IPS-11a (cell line): ENCODE data around the gene PRSS16.
"Not testable (repeated sequence)": the region's sequence is repeated elsewhere in the genome, so short reads cannot be mapped to it uniquely, and the experiment has no call there.

Experiments
- H3K4me3 ChIP-seq: one replicate; pipeline ENCODE4 v1.5.1; 2013; ENCODE audit warnings: low read depth, low read length, control low read depth

The PRSS16 gene

DNA sequence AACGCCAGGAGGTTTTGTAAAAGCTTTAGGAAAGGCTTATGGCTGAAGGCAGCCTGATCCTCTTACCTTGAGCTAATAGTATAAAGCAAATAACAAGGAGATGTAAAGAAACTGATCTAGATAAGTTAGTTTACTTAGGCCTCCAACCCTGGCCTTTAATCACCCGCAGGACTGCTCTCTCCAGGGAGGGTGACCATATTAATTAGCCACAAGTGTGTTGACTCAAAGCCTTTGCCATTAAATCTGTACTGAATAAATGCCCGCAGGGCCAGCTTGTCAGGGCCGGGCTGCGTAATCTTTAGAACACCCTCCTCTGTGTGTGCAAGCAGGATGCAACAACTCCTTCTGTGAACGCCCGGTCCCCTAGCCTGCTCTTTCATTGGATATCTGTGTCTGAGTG lies 6.1 kb upstream of the PRSS16 start:
- H3K4me3 ChIP-seq = no peak overlapping the region

DNA sequence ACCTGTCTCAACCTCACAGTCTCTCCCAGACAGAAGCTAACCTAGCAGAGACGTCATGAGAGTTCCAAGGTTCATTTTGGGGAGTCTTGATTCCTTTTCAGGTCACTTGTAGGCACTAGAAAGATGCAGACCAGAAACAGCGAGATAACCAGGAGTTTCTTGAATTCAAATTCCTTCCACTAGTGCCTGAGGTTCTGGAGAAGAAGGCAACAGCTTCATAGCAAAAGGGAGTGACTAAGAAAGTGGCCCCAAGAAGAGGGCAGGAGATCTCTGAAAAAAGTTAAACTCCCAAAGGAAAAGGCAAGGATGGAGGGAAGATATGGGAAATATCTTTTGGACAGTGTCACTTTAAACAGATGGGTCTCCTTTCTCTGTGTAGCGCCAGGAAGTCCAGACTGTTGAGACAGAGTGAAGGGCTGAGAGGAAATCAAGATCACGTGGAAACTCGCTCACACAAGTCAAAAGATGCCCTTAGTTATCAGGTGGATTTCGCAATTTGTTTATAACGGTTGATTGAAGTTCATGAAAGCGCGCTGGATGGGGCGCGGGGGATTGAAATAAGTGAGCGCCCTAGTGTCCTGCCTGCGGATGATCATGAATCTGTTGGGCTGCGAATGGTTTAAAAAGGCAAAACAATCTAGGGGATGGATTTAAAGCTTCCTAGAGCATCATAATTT lies 4.8 kb upstream of the PRSS16 start:
- no peak overlapping the region for H3K4me3 ChIP-seq

DNA sequence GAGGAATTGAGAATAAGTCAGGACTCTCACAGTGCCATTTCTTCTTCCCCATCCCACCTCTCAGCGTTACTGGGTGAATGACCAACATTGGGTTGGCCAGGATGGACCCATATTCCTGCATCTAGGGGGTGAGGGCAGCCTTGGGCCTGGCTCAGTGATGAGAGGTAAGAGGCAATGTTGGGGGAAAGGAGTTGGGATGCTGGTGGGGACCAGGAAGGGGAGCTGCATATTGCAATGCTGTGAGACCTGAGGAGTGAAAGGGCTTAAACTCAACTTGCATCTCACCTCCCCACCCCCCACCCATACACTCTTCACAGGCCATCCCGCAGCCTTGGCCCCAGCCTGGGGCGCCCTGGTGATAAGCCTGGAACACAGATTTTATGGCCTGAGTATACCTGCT lies 1.3 kb downstream of the PRSS16 start:
- H3K4me3 ChIP-seq = no peak overlapping the region

DNA sequence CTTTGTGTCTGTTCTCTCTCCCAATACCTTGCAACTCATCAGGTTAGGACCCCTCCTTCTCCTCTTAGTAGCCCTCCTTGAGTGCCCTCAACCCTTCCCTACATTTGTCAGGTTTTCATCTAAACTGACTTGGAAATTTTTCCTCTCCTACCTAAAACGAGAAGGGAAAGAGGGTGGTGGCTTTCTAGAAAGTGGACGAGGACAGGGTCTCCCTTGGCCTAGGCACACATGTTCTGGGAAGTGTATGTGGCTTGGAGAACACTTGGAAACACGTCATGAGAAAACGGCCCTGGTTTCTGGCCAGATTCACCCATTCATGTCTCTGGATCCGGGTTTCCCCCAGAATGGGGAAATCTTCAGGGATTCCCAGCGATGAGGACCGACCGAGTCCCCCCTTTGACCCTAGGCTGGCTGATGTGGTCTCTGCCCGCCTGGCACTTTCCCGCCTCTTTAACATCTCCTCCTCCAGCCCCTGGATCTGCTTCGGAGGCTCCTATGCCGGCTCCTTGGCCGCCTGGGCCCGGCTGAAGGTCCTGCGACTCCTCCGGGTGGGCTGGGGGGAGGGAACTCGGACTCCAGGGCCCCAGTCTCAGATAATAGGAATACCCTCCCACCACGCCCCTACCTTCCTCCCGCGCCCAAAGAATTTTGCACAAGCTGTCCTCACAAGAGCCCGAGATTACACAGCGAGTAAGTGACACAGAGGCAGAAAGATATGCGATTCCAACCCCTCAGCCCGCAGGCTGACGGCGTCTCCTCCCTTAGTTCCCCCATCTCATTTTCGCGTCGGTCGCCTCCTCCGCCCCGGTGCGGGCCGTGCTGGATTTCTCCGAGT lies 3.0 kb downstream of the PRSS16 start:
- peak overlapping the region; percentile 83 for H3K4me3 ChIP-seq

DNA sequence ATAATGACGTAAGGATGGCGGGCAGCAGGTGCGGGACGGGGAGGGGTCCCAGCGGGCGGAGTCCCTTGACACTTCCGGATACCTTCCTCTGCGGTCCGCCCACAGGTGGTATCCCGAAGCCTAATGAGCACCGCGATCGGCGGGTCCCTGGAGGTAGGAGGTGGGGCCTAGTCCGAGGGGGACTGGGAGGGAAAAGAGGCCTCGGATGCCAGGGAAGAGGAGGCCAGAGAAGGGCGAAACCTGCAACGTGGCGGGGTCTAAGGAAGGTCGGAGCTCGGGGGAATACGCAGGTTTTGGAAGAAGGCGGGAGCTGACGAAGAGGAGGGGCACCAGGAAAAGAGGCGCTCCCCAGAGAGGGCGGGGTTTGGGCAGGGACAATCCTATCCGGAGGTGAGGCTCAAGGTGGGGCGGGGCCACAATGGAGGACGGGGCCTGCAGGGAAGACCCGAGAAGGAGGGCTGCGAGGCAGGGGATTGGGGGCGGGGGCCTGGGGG lies 3.7 kb downstream of the PRSS16 start:
- H3K4me3 ChIP-seq = peak overlapping the region; percentile 83

DNA sequence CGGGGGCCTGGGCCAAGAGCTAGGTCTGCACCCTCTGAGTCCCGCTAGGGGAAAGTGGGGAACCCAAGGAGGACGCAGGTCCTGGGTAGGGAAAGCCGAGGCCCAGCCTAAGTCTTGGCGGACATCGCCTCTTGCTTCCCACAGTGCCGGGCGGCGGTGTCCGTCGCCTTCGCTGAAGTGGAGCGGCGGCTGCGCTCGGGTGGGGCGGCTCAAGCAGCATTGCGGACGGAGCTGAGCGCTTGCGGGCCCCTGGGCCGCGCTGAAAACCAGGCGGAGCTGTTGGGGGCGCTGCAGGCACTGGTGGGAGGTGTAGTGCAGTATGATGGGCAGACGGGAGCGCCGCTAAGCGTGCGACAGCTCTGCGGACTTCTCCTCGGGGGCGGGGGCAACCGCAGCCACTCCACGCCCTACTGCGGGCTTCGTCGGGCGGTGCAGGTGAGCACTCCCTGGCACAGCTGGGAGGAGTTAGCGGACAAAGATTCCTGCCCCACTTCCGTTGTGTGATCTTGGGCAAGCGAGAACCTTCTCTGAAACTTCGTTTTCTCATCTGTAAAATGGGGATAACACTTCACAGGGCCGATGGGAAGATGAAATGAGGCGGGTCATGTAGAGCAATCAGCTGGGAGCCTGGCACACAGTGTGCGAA lies 4.2 kb downstream of the PRSS16 start:
- peak overlapping the region; percentile 83 for H3K4me3 ChIP-seq

DNA sequence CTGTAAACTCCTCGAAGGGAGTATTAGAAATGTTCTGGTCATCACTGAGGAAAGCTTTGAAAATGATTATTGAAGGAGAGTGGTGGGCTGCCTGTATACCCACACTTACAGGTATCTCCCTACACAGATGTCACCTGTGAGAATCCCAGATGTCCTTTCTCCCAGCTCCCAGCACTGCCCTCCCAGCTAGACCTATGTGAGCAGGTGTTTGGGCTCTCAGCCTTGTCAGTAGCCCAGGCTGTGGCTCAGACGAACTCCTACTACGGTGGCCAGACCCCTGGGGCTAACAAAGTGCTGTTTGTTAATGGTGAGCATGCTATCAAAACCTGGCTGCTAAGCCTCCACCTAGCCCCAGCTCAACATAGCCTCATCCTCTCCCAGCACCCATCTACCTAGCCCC lies 7.1 kb downstream of the PRSS16 start:
- no peak overlapping the region for H3K4me3 ChIP-seq

DNA sequence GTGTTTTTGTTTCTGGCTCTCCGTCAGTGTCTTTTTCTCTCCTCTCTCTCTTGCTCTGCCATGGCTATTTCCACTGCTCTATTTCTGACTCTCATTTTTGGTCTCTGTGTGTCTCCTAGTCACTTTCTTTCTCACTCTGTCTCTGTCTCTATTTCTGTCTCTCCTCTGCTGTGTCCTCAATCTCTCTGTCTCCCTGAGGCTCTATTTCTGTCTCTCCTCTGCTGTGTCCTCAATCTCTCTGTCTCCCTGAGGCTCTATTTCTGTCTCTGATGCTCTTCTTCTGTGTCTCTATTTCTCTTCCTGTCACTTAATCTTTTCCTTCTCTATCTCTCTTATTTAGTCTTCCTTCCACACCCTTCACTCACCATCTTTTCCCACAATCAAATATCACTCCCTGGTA lies 8.4 kb downstream of the PRSS16 start:
- no peak overlapping the region for H3K4me3 ChIP-seq

DNA sequence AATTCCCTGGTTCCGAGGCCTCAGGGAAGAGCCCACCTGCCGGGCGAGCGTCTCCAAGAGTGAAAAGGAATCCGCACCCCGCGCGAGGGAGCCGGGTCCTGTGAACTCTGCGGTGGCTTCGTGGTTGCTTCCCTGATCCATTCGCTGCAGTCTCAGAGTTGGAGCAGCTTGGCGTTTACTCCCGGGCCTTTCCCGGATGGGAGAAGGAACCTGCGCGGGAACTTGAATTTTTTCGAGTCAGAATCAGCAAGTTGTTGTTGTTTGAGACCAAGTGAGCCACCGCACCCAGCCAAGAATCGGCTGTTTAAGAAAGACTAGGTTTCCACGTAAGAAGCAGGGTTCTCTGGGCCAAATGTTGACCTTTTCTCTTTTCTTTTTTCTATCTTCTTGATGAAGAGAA lies 12.9 kb downstream of the PRSS16 start:
- peak overlapping the region; percentile 62 for H3K4me3 ChIP-seq

DNA sequence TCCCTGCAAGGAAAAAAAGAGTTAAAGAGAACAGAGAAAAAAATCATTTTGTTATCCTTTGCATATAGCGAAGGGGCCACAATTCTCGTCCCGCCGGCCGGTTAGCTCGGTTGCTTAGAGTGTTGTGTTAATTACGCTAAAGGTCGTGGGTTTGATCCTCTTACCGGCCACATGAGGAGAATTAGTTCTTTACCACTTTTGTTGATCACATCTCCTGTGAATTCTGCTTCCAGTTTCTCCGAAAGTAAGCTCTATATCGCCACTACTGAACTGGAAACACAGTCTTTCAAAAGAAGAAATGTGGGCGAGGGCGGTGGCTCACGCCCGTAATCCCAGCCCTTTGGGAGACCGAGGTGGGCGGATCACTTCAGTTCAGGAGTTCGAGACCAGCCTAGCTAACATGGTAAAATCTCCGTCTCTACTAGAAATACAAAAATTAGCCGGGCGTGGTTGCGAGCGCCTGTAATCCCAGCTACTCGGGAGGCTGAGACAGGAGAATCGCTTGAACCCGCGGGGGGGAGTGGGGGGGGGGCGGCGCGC lies 13.4 kb downstream of the PRSS16 start:
- H3K4me3 ChIP-seq = peak overlapping the region; percentile 62

DNA sequence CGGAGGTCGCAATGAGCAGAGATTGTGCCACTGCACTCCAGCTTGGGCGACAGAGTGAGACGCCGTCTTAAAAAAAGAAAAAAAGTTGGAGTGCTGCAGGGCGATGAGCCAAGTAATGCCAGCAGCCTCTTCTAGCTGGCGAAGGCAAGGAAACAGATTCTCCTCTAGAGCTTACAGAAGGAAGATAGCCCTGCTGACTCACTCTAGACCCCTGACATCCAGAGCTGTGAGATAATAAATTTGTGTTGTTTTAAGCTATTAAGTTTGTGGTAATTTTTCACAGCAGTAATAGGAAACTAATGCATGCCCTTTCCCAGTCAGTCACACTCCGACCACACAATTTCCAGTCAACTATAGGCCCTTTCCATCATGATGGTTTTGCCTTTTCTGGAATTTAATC lies 16.4 kb downstream of the PRSS16 start:
- H3K4me3 ChIP-seq = no peak overlapping the region

DNA sequence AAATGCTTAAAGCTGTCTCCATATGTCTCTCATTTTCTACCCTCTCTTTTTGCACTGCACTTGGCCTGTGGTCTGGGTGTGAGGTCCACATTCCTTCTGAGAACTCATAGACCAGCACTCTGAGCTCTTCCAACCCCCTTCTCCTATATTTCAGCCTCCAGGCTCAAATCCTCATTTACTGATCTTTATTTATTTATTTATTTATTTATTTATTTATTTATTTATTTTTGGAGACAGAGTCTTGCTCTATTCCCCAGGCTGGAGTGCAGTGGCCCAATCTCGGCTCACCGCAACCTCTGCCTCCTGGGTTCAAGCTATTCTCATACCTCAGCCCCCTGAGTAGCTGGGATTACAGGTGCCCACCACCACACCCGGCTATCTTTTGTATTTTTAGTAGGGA lies 19.5 kb downstream of the PRSS16 start:
- not testable (repeated sequence) for H3K4me3 ChIP-seq

DNA sequence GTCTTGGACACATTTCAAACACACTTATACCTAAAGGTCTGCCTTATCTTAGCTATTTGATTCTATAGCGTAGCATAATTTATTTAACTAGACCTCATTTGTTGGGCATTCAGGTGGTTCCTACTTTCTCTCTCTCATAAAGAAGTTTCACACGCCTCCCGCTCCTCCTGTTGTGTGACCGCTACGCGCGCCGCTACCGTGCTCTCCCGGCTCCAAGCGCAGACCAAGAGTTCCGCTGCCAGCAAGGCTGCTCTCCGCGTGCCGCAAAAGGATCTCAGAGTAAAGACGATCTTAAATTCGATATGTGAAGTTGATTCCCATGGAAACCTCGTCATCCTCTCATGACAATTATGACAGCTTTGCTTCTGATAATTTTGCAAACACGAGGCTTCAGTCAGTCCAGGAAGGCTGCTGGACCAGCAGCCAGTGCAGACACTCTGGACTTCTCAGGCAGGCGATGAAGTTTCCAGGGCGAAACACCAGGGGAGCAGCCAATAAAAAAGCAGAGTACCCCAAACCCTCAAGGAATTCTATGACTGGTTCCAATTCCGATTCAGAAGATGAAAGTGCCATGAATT lies 20.4 kb downstream of the PRSS16 start:
- no peak overlapping the region for H3K4me3 ChIP-seq

DNA sequence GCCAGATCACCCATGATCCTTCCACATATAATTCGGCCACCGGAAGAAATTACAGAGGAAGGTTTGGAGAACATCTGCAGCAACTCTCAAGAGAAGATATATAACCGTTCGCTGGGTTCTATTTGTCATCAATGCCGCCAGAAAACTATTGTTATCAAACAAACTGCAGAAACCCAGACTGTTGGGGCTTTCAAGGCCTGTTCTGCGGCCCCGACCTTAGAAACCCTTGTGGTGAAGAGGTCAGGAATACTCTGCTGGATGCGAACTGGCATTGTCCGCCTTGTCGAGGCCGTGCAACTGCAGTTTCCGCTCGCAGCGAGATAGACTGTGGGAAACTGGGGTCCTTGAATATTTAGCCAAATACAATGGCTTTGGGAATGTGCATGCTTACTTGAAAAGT lies 21.3 kb downstream of the PRSS16 start:
- no peak overlapping the region for H3K4me3 ChIP-seq

DNA sequence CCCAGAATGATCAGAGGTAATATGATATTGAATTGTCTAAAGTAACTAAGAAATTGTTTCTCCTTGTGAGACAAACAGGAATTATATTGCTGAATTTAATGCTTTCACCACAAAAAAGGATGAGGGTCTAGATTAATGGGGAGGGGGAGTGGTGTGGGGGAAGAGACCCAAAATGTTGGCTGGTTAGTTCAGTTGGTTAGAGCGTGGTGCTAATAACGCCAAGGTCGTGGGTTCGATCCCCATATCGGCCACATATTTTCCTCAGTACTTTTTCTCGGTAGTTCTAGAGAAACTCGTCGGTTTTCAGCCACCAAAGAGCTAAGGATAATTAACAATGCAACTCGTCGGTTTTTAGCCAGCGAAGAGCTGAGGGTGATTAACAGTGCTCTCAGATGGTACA lies 26.3 kb downstream of the PRSS16 start:
- H3K4me3 ChIP-seq = no peak overlapping the region

DNA sequence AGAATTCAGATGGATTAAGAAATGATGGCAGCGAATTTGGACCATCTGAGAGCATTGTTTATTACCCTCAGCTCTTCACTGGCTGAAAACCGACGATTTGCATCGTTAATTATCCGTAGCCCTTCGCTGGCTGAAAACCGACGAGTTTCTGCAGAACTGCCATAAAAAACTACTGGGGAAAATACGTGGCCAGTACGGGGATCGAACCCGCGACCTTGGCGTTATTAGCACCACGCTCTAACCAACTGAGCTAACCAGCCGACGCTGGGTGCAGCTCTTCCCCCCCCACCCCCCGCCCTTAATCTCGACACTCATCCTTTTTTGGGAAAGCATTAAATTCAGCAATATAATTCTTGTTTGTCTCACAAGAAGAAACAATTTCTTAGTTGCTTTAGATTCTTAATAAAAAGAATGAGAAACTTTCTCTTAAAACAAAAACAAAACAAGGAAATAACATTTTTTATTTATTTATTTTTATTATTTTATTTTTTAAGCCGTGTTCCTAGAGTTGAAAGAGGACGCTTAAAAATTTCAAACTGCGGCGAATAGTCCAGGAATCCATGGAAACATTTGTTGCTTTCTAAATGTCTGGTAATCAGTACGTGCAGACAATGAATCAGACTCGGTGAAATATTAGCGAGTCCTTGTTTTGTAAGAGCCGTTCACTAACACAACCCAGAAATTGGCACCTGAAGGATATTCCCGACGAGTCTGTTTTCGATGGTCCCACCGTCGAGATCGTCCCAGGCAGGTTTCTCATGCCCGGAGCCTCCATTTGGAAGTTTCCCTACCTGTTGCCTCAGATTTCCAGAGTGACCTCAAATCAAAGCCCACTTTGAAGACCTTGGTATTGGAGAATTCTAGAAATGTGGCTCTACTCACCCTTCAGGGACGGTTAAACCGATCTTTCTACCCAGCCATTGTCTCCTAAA lies 27.8 kb downstream of the PRSS16 start:
- peak overlapping the region; percentile 45 for H3K4me3 ChIP-seq

DNA sequence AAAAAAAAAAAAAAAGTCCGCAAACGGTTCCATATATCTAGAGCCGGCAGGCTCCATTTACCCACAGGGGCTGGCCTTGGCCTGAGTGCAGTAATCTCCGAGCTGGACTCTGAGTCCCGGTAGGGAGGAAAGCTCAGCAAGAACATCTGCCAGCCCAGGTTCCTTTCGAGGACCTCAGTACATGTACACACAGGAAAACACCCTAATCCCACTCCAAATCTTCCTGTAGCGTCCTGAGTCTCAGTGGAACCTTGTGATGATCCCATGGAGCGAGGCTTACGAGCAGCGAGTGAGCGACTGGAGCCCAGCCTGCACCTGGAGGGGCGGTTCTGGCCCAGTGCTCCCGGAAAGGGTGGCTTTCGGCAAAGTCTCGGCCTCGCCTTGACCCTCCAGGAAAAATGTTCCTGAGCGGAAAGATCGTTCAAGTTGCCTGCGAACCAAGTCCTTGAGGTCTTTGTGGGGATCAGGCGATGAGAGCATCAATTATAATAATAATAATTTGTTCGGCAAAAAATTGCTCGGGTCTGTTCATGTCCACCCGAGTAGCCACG lies 32.1 kb downstream of the PRSS16 start:
- peak overlapping the region; percentile 83 for H3K4me3 ChIP-seq

DNA sequence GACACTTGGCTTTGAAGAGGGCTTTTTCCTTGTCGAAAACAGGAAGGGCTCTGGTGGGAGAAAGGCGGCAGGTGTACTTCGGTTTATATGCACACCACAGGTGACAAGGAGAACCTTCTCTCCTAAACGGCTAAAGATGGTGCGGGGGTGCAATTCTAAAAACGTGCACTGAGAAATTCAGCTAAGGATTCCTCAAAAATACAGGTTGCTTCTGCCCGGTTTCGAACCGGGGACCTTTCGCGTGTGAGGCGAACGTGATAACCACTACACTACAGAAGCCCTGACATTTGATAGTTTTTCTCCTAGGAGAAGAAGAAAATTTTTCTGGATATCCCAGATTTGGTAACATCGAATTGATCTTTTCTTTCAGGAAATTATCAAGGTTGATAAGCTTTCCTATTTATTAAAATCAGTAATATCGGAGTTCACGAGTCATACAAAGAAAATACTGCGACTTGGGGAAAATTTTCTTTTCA lies 32.6 kb downstream of the PRSS16 start:
- peak overlapping the region; percentile 83 for H3K4me3 ChIP-seq

DNA sequence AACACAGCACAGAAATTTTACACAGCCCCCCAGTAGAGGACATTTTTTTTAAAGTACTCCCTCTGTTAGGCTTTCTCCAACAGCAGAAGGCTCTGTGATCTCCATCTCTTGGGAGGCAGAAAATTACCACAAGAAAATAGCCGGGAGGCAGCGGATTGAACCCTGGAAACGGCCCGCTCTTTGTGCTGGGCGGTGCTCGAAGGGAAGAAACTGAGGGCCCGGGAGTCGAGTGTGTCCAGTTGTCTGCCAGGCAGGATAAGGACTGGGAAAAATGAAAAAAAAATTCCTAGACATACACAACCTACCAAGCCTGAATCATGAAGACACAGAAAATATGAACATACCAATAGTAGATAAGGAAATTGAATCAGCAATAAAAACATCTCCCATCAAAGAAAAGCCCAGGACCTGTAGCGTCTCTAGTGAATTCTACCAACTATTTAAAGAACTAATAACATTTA lies 33.1 kb downstream of the PRSS16 start:
- H3K4me3 ChIP-seq = peak overlapping the region; percentile 83
